K562 (cell line): Measurements from ENCODE around the gene SPEG. TPM values are rescaled to one million over a fixed set of nuclear protein-coding genes. Genes with fewer than 3 reads are reported as not detected.
A peak's percentile ranks its signal among the peaks of the same experiment; 100 is the strongest.

Experiments
- ATAC-seq: fragments of 200-7000 bp; cut with Tn5 transposase; 3 replicates; pipeline ENCODE4 v1.9.1; 2020; ENCODE audit warnings: moderate library complexity
- BruUV-seq: library from RNA; stranded (reverse); fragments of 400-500 nt; replicated peaks from 2 replicates; lab custom pipeline; 2021; lab: Mats Ljungman, UMichigan
- CTCF ChIA-PET: fragments of 300-600 bp; formaldehyde crosslinking; extraction: SDS; loops from one replicate; lab custom pipeline; 2021; ENCODE audit warnings: low intra/inter-chr PET ratio; lab: Yijun Ruan, JAX
- POLR2A ChIA-PET: fragments of 300-600, 350-650 bp; sonication (Branson Sonifier 250); formaldehyde crosslinking; extraction: SDS; loops from one replicate; lab custom pipeline; 2021; ENCODE audit warnings: antibody characterized with exemption, inconsistent platforms; lab: Yijun Ruan, JAX
- DNase-seq, 4 experiments: peaks; one replicate each; pipeline versions ENCODE4 v3.0.0 to v3.0.0-alpha.2; 2011 to 2018; ENCODE audit warnings: low spot score in 3 of 4, mixed read lengths in 3 of 4; ENCODE audit errors: extremely low read depth in 1 of 4
- FAIRE-seq: peaks from 2 replicates; lab custom pipeline; 2011; peaks lifted over from hg19 to GRCh38; lab: Jason Lieb, UNC
- H2AFZ ChIP-seq: 2 replicates; pipeline ENCODE4 v1.6.0; 2011; ENCODE audit warnings: low read depth, low read length, control low read depth, inconsistent platforms
- H3K27ac ChIP-seq: fragments of 200-600 bp; 3 replicates; pipeline ENCODE4 v1.8.0; 2011; ENCODE audit warnings: low read depth, mild to moderate bottlenecking, control low read depth, inconsistent platforms, low read length, moderate library complexity, mixed read lengths; ENCODE audit errors: extremely low read depth
- H3K27me3 ChIP-seq, 2 experiments: fragments of 300-600 bp in 1 of 2; 2 replicates in 1 of 2; 3 replicates in 1 of 2; pipeline versions ENCODE4 v1.6.0 to v1.8.0; 2011; ENCODE audit warnings: inconsistent platforms in 2 of 2, low read length in 2 of 2, mild to moderate bottlenecking in 1 of 2, mixed read lengths in 1 of 2, moderate library complexity in 1 of 2; ENCODE audit not compliant: control insufficient read depth in 2 of 2, insufficient read depth in 2 of 2
- H3K36me3 ChIP-seq: fragments of 300-600 bp; 3 replicates; pipeline ENCODE4 v1.8.0; 2011; ENCODE audit warnings: mild to moderate bottlenecking, low read length, inconsistent platforms; ENCODE audit not compliant: control insufficient read depth, insufficient read depth
- H3K4me1 ChIP-seq, 2 experiments: fragments of 200-600 bp in 1 of 2; replicated peaks in 1 of 2; 2 replicates in 1 of 2; 3 replicates in 1 of 2; pipeline versions ENCODE4 v1.5.1 to v1.8.0; 2011; ENCODE audit warnings: inconsistent platforms in 2 of 2, low read length in 2 of 2, mild to moderate bottlenecking in 1 of 2, mixed read lengths in 1 of 2, moderate library complexity in 1 of 2; ENCODE audit not compliant: control insufficient read depth in 2 of 2, insufficient read depth in 2 of 2
- H3K4me2 ChIP-seq: 2 replicates; pipeline ENCODE4 v1.6.1; 2011; ENCODE audit warnings: low read length, control low read depth, inconsistent platforms, mixed read lengths; ENCODE audit not compliant: insufficient read depth
- H3K4me3 ChIP-seq: fragments of 200-600 bp; sonication (generic), shearing (Covaris generic); 2 replicates; pipeline ENCODE4 v1.5.1; 2016; ENCODE audit warnings: control low read depth, inconsistent platforms
- H3K79me2 ChIP-seq: fragments of 200-600 bp; 3 replicates; pipeline ENCODE4 v1.8.0; 2011; ENCODE audit warnings: low read length, inconsistent platforms; ENCODE audit not compliant: control insufficient read depth, insufficient read depth
- H3K9ac ChIP-seq, 2 experiments: 2 replicates each; pipeline versions ENCODE4 v1.6.0 to v1.6.1; 2011; ENCODE audit warnings: low read depth in 2 of 2, low read length in 2 of 2, control low read depth in 1 of 2, inconsistent platforms in 1 of 2, mild to moderate bottlenecking in 1 of 2, mixed read lengths in 1 of 2; ENCODE audit not compliant: insufficient read depth in 1 of 2
- H3K9me1 ChIP-seq: one replicate; pipeline ENCODE4 v1.6.0; 2011; ENCODE audit warnings: inconsistent platforms, mild to moderate bottlenecking, low read length, moderate library complexity; ENCODE audit not compliant: control insufficient read depth, insufficient read depth
- H3K9me3 ChIP-seq: replicated peaks from 2 replicates; pipeline ENCODE4 v1.5.1; 2011; ENCODE audit warnings: low read depth, low read length, inconsistent platforms; ENCODE audit not compliant: control insufficient read depth, insufficient read depth
- H4K20me1 ChIP-seq: replicated peaks from 2 replicates; pipeline ENCODE4 v1.6.1; 2011; ENCODE audit warnings: low read length, inconsistent platforms, mixed read lengths; ENCODE audit not compliant: control insufficient read depth, insufficient read depth
- CBX1 ChIP-seq: sonication (generic); IDR thresholded peaks from 2 replicates; pipeline ENCODE4 v1.6.1; 2016; ENCODE audit warnings: antibody characterized with exemption, low read depth, mild to moderate bottlenecking
- CBX5 ChIP-seq: IDR thresholded peaks from 2 replicates; pipeline ENCODE4 v1.6.1; 2014; ENCODE audit warnings: low read depth, borderline replicate concordance
- HDAC2 ChIP-seq: fragments of 450-650 bp; IDR thresholded peaks from 2 replicates; pipeline ENCODE4 v1.6.1; 2016; ENCODE audit warnings: mild to moderate bottlenecking
- HLTF ChIP-seq: fragments of 450-650 bp; IDR thresholded peaks from 2 replicates; pipeline ENCODE4 v1.6.1; 2016
- KDM2B ChIP-seq: fragments of 250-450 bp; sonication (Bioruptor Pico); IDR thresholded peaks from 2 replicates; pipeline ENCODE4 v1.8.0; 2021; ENCODE audit warnings: mild to moderate bottlenecking, moderate library complexity
- MBD1 ChIP-seq: fragments of 250-450 bp; sonication (Bioruptor Pico); IDR thresholded peaks from 2 replicates; pipeline ENCODE4 v1.8.0; 2022; ENCODE audit warnings: inconsistent platforms
- MEF2A ChIP-seq: IDR thresholded peaks from 2 replicates; pipeline ENCODE4 v1.6.1; 2011; ENCODE audit warnings: low read depth, mild to moderate bottlenecking, low read length, moderate library complexity; ENCODE audit not compliant: control insufficient read depth
- OTX1 ChIP-seq: fragments of 450-650 bp; formaldehyde crosslinking; IDR thresholded peaks from 2 replicates; pipeline ENCODE4 v1.4.0; 2022; ENCODE audit warnings: mild to moderate bottlenecking
- PCBP1 ChIP-seq: fragments of 200-400 bp; formaldehyde crosslinking; IDR thresholded peaks from 2 replicates; pipeline ENCODE4 v1.6.1; 2018; ENCODE audit warnings: mild to moderate bottlenecking, low read depth, low read length; ENCODE audit not compliant: poor library complexity, severe bottlenecking
- POLR2AphosphoS5 ChIP-seq: IDR thresholded peaks from 2 replicates; pipeline ENCODE4 v1.6.1; 2011; ENCODE audit warnings: mild to moderate bottlenecking, low read depth, low read length, moderate library complexity; ENCODE audit not compliant: control insufficient read depth, insufficient read depth
- SLC30A9 ChIP-seq: fragments of 250-450 bp; sonication (Bioruptor Pico); IDR thresholded peaks from 2 replicates; pipeline ENCODE4 v1.8.0; 2022; ENCODE audit warnings: mild to moderate bottlenecking, moderate library complexity
- SRSF3 ChIP-seq: fragments of 200-400 bp; formaldehyde crosslinking; IDR thresholded peaks from 2 replicates; pipeline ENCODE4 v1.6.1; 2016; ENCODE audit warnings: mild to moderate bottlenecking, low read length, moderate library complexity; ENCODE audit not compliant: insufficient read depth
- TAF9B ChIP-seq: fragments of 450-650 bp; IDR thresholded peaks from 2 replicates; pipeline ENCODE4 v1.6.1; 2018; ENCODE audit warnings: mild to moderate bottlenecking; ENCODE audit not compliant: partially characterized antibody
- TARDBP ChIP-seq: fragments of 450-650 bp; IDR thresholded peaks from 2 replicates; pipeline ENCODE4 v1.6.1; 2016
- TEAD2 ChIP-seq: fragments of 450-650 bp; IDR thresholded peaks from 2 replicates; pipeline ENCODE4 v1.6.1; 2016; ENCODE audit warnings: missing genetic modification characterization, control low read depth, missing compliant biosample characterization
- TRIM25 ChIP-seq: fragments of 450-650 bp; IDR thresholded peaks from 2 replicates; pipeline ENCODE4 v1.7.0; 2016; ENCODE audit warnings: borderline replicate concordance
- ZNF239 ChIP-seq: fragments of 250-450 bp; sonication (Bioruptor Pico); IDR thresholded peaks from 2 replicates; pipeline ENCODE4 v1.4.0; 2020; ENCODE audit warnings: mild to moderate bottlenecking
- ZNF696 ChIP-seq: fragments of 250-450 bp; sonication (Bioruptor Pico); conservative IDR thresholded peaks from 2 replicates; pipeline ENCODE4 v1.4.0; 2020; ENCODE audit warnings: mild to moderate bottlenecking, moderate library complexity
- ZZZ3 ChIP-seq: fragments of 450-650 bp; IDR thresholded peaks from 2 replicates; pipeline ENCODE4 v1.6.1; 2016; ENCODE audit warnings: antibody characterized with exemption, mild to moderate bottlenecking, moderate library complexity
- WGBS: fragments of 100-300 bp; shearing (Covaris generic); methylation state at CpG from one replicate; pipeline ENCODE4 v1.1.6; 2016; ENCODE audit warnings: low coverage, mixed read lengths; ENCODE audit not compliant: insufficient coverage; ENCODE audit errors: missing lambda C conversion rate; 5-methylcytosine and 5-hydroxymethylcytosine counted together
- in situ Hi-C: fragments of 300-500 bp; cut with MboI; formaldehyde crosslinking; loops from 4 replicates; pipeline ENCODE4 v1.15.0; 2018; ENCODE audit warnings: inconsistent platforms, mixed read lengths
- intact Hi-C: fragments of 100-400 bp; cut with micrococcal nuclease; formaldehyde crosslinking; loops from 2 replicates; pipeline ENCODE4 v1.14.2; 2022
- polyA plus RNA-seq, 8 experiments: library from polyadenylated mRNA; depleted of rRNA in 4 of 8; stranded (reverse) in 5 of 8; unstranded in 3 of 8; fragments of >200 nt; fragmentation: Nextera tagmentation in 2 of 8; fragmentation: Illumina TruSeq in 1 of 8; extraction: Ambion mirVana in 2 of 8; extraction: Trizol in 1 of 8; gene quantifications; 2 replicates each; pipeline versions ENCODE4 v1.2.1 to v1.2.3, GENCODE V29; 2011 to 2014; ENCODE audit warnings: inconsistent platforms in 1 of 8, missing spikeins in 1 of 8
- total RNA-seq, 7 experiments: library from RNA; depleted of rRNA in 6 of 7; stranded (reverse); fragments of >200 nt in 6 of 7; fragmentation: Illumina TruSeq in 2 of 7; extraction: Trizol in 2 of 7; gene quantifications; 2 replicates each; pipeline versions ENCODE4 v1.2.1 to v1.2.3, GENCODE V29; 2011 to 2021; ENCODE audit warnings: low replicate concordance in 1 of 7

Gene SPEG
- total and polyA plus RNA-seq, 9 of the 15 experiments (the other 6 are each of a cell fraction or from before 2014, with no cell fraction given) = 0.49 to 8.7 (median 3.0) TPM

- H3K27me3 ChIP-seq = no peaks in the 10 kb centered on the region
Observed at GRCh38 chr2:219490600-219491130, 56.0 kb downstream of the SPEG start.

More at GRCh38 chr2:219490600-219491130, 56.0 kb downstream of the SPEG start:
- BruUV-seq = no TSS peak
- H3K36me3 ChIP-seq = no peaks in the 10 kb centered on the region
- 58% methylated on average over 8 of the region's 10 CpGs for WGBS
- H3K9ac ChIP-seq = peak overlapping the region in 1 of 2 experiments; percentile 73; a peak in 1 of 4 replicates
- H4K20me1 ChIP-seq = no peaks in the 10 kb centered on the region
- H2AFZ ChIP-seq = no peak overlapping the region
- POLR2A ChIA-PET = no interaction called here
- no peak for DNase-seq
- no peak overlapping the region for H3K4me3 ChIP-seq
- intact Hi-C loops = no loop called here
- no peaks in the 10 kb centered on the region for H3K9me1 ChIP-seq
- H3K27ac ChIP-seq = no peak overlapping the region
- H3K9me3 ChIP-seq = no peaks in the 10 kb centered on the region
- ATAC-seq = no peak
- 0 out of 3 replicates have a peak, but pooled peaks cover 2% of the 10 kb centered on the region for H3K79me2 ChIP-seq
- FAIRE-seq = no peak
- no peak overlapping the region for H3K4me2 ChIP-seq
- peaks cover 15 to 50% of the 10 kb centered on the region in 2 experiments for H3K4me1 ChIP-seq
- CTCF ChIA-PET = no interaction called here
- in situ Hi-C loops = loop anchor here (5.0 kb wide), 1 partner anchor 37 kb away; no protein-coding TSS in a partner anchor
- TF ChIP-seq HLTF (no peak), CBX1 (no peak), ZNF239 (no peak), OTX1 (CRISPR knock-in tag) (no peak), TRIM25 (no peak), SLC30A9 (no peak), TARDBP (no peak), MEF2A (no peak), ZZZ3 (no peak), ZNF696 (no peak), CBX5 (no peak), TAF9B (no peak), HDAC2 (no peak), PCBP1 (no peak), SRSF3 (no peak), POLR2AphosphoS5 (no peak), KDM2B (no peak), MBD1 (CRISPR knock-in tag) (no peak), TEAD2 (tag) (no peak)
